Activated naive CD8-positive, alpha-beta T cell treated with anti-CD3 and anti-CD28 coated beads for 36 hours (primary cell): ENCODE results near the gene EFNA1. TPM values are rescaled to one million over a fixed set of nuclear protein-coding genes. Genes with fewer than 3 reads are reported as not detected.

ENCODE experiments used
- DNase-seq: peaks from one replicate; pipeline ENCODE4 v3.0.0; 2021
- H3K27ac Mint-ChIP-seq: one replicate; pipeline ENCODE4 v1.8.0; 2022; ENCODE audit warnings: mild to moderate bottlenecking, moderate library complexity, mixed read lengths
- H3K27me3 Mint-ChIP-seq: one replicate; pipeline ENCODE4 v1.8.0; 2022; ENCODE audit warnings: mild to moderate bottlenecking, mixed read lengths
- H3K36me3 Mint-ChIP-seq: one replicate; pipeline ENCODE4 v1.8.0; 2021; ENCODE audit warnings: mild to moderate bottlenecking, mixed read lengths
- H3K4me1 Mint-ChIP-seq: one replicate; pipeline ENCODE4 v1.8.0; 2021; ENCODE audit warnings: mixed read lengths
- H3K4me3 Mint-ChIP-seq: one replicate; pipeline ENCODE4 v1.8.0; 2022; ENCODE audit warnings: mild to moderate bottlenecking, moderate library complexity, mixed read lengths
- H3K9me3 Mint-ChIP-seq: one replicate; pipeline ENCODE4 v1.8.0; 2022; ENCODE audit warnings: mixed read lengths
- total RNA-seq, 2 experiments: library from RNA; stranded (reverse); gene quantifications; one replicate each; pipeline ENCODE4 v1.2.3, GENCODE V29; 2021

Gene EFNA1, protein sequence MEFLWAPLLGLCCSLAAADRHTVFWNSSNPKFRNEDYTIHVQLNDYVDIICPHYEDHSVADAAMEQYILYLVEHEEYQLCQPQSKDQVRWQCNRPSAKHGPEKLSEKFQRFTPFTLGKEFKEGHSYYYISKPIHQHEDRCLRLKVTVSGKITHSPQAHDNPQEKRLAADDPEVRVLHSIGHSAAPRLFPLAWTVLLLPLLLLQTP
- total RNA-seq: under 1 TPM; 0.49 to 0.74 TPM

GRCh38 chr1:155127105-155127966 lies at the start of gene EFNA1:
EFNA1 (plus strand) TSS chr1:155127876; CDS start chr1:155127978, 102 bp downstream.
- Mint-ChIP-seq H3K27ac (no peak within 1 kb of the TSS), H3K27me3 (peaks cover 23% of the 10 kb centered on the region)

GRCh38 chr1:155078469-155079209 lies 49.0 kb upstream of the EFNA1 start, which contains the start of gene EFNA3:
EFNA3 (plus strand) TSS chr1:155078837; CDS start chr1:155078942, 105 bp downstream.
- Mint-ChIP-seq H3K27me3 (peaks cover 44% of the 10 kb centered on the region), H3K36me3 (no peaks in the 10 kb centered on the region), H3K9me3 (no peaks in the 10 kb centered on the region), H3K4me3 (peak within 1 kb of the TSS; percentile 33), H3K4me1 (peaks cover 27% of the 10 kb centered on the region), H3K27ac (no peak within 1 kb of the TSS)
- peak; percentile 73 for DNase-seq

More at GRCh38 chr1:155127105-155127966, at the start of gene EFNA1:
- peaks cover 32% of the 10 kb centered on the region for H3K4me1 Mint-ChIP-seq
- peak; percentile 54 for DNase-seq
- H3K9me3 Mint-ChIP-seq: no peaks in the 10 kb centered on the region
- H3K36me3 Mint-ChIP-seq: no peaks in the 10 kb centered on the region
- peak within 1 kb of the TSS; percentile 73 for H3K4me3 Mint-ChIP-seq

GRCh38 chr1:155079210-155079486 lies 48.5 kb upstream of the EFNA1 start:
- Mint-ChIP-seq H3K27ac (no peak overlapping the region), H3K36me3 (no peaks in the 10 kb centered on the region), H3K4me3 (peak overlapping the region; percentile 33), H3K9me3 (no peaks in the 10 kb centered on the region), H3K27me3 (peaks cover 49% of the 10 kb centered on the region), H3K4me1 (peaks cover 29% of the 10 kb centered on the region)
- no peak for DNase-seq

- H3K27ac Mint-ChIP-seq: no peak overlapping the region
- H3K9me3 Mint-ChIP-seq: no peaks in the 10 kb centered on the region
- no peak for DNase-seq
- H3K27me3 Mint-ChIP-seq: peaks cover 54% of the 10 kb centered on the region
- peak overlapping the region; percentile 33 for H3K4me3 Mint-ChIP-seq
- H3K4me1 Mint-ChIP-seq: peaks cover 30% of the 10 kb centered on the region
- H3K36me3 Mint-ChIP-seq: no peaks in the 10 kb centered on the region
These were observed 48.0 kb upstream of the EFNA1 start for GRCh38 chr1:155079487-155080311.

- no peak for DNase-seq
- H3K4me3 Mint-ChIP-seq: peak overlapping the region; percentile 23
- H3K36me3 Mint-ChIP-seq: no peaks in the 10 kb centered on the region
- peaks cover 34% of the 10 kb centered on the region for H3K4me1 Mint-ChIP-seq
- peaks cover 55% of the 10 kb centered on the region for H3K27me3 Mint-ChIP-seq
- no peaks in the 10 kb centered on the region for H3K9me3 Mint-ChIP-seq
- no peak overlapping the region for H3K27ac Mint-ChIP-seq
These were observed 47.1 kb upstream of the EFNA1 start for GRCh38 chr1:155080312-155081228.

- H3K4me1 Mint-ChIP-seq: peaks cover 37% of the 10 kb centered on the region
- no peak overlapping the region for H3K27ac Mint-ChIP-seq
- no peaks in the 10 kb centered on the region for H3K9me3 Mint-ChIP-seq
- peaks cover 55% of the 10 kb centered on the region for H3K27me3 Mint-ChIP-seq
- H3K36me3 Mint-ChIP-seq: no peaks in the 10 kb centered on the region
- peak overlapping the region; percentile 57 for H3K4me3 Mint-ChIP-seq
- DNase-seq: no peak
These were observed 46.0 kb upstream of the EFNA1 start for GRCh38 chr1:155081472-155082300.

DNA sequence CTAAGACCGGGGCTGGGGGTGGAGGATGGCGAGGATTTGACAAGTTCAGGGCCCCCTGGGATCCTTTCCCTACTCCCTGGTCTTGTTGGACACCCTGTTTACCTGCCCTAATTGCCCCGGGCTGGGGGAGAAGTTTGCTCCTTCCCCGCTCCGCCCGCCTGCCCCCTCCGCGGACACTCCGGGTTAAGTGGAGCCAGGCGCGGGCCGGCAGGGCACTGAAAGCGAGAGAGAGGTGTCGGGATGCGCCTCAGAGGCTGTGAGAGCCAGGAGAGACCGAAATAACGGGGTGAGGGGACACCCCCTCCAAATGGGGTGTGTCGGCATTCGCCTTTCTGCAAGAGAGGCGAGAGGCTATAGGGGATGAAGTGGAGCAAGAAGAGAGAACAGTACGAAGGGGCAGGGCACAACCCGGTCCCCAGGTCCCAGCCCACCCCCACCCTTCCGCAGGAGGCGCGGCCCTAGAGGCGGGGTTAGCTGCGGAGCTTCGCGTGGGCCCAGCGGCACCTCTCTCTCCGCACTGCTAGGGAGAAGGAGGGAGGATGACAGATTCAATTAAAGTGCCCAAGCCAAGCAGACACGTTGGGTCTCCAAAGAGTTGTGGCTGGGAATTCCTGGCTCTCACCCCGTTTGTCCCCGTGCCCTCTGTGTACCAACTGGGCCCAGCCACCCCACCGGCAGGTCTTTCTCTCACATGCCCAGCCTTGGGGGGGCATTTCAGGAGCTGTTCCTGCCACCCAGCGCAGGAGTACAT lies 45.2 kb upstream of the EFNA1 start:
- H3K27me3 Mint-ChIP-seq: peaks cover 55% of the 10 kb centered on the region
- H3K4me3 Mint-ChIP-seq: peak overlapping the region; percentile 40
- H3K9me3 Mint-ChIP-seq: no peaks in the 10 kb centered on the region
- no peaks in the 10 kb centered on the region for H3K36me3 Mint-ChIP-seq
- DNase-seq: no peak
- peaks cover 37% of the 10 kb centered on the region for H3K4me1 Mint-ChIP-seq
- no peak overlapping the region for H3K27ac Mint-ChIP-seq

- Mint-ChIP-seq H3K4me3 (no peak overlapping the region), H3K27ac (no peak overlapping the region), H3K9me3 (no peaks in the 10 kb centered on the region), H3K27me3 (peaks cover 55% of the 10 kb centered on the region), H3K36me3 (no peaks in the 10 kb centered on the region), H3K4me1 (peaks cover 37% of the 10 kb centered on the region)
- DNase-seq: no peak
These were observed 44.6 kb upstream of the EFNA1 start for GRCh38 chr1:155083052-155083541.

GRCh38 chr1:155083865-155084721 lies 43.6 kb upstream of the EFNA1 start:
- Mint-ChIP-seq H3K9me3 (no peaks in the 10 kb centered on the region), H3K27ac (no peak overlapping the region), H3K4me3 (peak overlapping the region; percentile 89), H3K4me1 (peaks cover 37% of the 10 kb centered on the region), H3K36me3 (no peaks in the 10 kb centered on the region), H3K27me3 (peaks cover 52% of the 10 kb centered on the region)
- DNase-seq: no peak

DNA sequence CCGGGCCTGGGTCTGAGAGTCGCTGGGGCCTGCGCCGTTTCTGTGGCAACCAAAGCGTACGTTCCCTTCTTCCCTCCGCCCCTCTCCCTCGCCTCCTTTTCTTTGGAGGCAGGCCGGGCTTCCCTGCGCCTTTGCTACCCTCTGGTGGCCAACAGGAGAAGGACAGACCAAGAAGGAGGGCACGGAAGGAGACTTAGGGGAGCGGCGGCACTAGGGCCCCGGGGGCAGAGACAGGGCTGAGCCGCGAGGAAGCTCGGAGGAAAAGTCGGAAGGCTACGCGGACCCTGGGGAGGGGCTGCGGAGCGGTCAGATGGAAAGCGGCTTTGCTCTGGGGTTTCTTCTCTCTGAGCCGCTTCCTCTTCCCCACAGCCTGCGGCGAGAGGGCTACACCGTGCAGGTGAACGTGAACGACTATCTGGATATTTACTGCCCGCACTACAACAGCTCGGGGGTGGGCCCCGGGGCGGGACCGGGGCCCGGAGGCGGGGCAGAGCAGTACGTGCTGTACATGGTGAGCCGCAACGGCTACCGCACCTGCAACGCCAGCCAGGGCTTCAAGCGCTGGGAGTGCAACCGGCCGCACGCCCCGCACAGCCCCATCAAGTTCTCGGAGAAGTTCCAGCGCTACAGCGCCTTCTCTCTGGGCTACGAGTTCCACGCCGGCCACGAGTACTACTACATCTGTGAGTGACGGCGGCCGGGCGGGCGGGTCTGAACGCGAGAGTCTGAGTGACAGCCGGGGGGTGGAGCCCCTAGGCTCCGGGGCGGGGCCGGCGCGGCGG lies 42.8 kb upstream of the EFNA1 start:
- no peaks in the 10 kb centered on the region for H3K9me3 Mint-ChIP-seq
- H3K27me3 Mint-ChIP-seq: peaks cover 44% of the 10 kb centered on the region
- H3K36me3 Mint-ChIP-seq: no peaks in the 10 kb centered on the region
- peaks cover 32% of the 10 kb centered on the region for H3K4me1 Mint-ChIP-seq
- peak; percentile 94 for DNase-seq
- peak overlapping the region; percentile 92 for H3K27ac Mint-ChIP-seq
- peak overlapping the region; percentile 89 for H3K4me3 Mint-ChIP-seq

GRCh38 chr1:155085504-155086127 lies 42.1 kb upstream of the EFNA1 start:
- peak; percentile 82 for DNase-seq
- Mint-ChIP-seq H3K36me3 (no peaks in the 10 kb centered on the region), H3K9me3 (no peaks in the 10 kb centered on the region), H3K27ac (peak overlapping the region; percentile 92), H3K4me1 (peaks cover 32% of the 10 kb centered on the region), H3K4me3 (peak overlapping the region; percentile 89), H3K27me3 (peaks cover 37% of the 10 kb centered on the region)
